Caco-2 (cell line): ENCODE data around the gene NAP1L4. TPM values are rescaled to one million over a fixed set of nuclear protein-coding genes. Genes with fewer than 3 reads are reported as not detected.

Experiments used
- BruUV-seq: library from RNA; stranded (reverse); fragments of 400-500 nt; replicated peaks from 2 replicates; lab custom pipeline; 2021; lab: Mats Ljungman, UMichigan
- CTCF ChIA-PET: fragments of 300-600 bp; sonication (Branson Sonifier 250); formaldehyde crosslinking; loops from one replicate; lab custom pipeline; 2022; ENCODE audit warnings: antibody characterized with exemption; lab: Charles Lee
- POLR2A ChIA-PET: fragments of 300-600 bp; sonication (Branson Sonifier 250); formaldehyde crosslinking; loops from one replicate; lab custom pipeline; 2022; ENCODE audit warnings: antibody characterized with exemption; lab: Charles Lee
- DNase-seq, 2 experiments: peaks; one replicate each; pipeline versions ENCODE4 v3.0.0 to v3.0.0-alpha.2; 2020 to 2022
- H3K27me3 ChIP-seq: replicated peaks from 2 replicates; pipeline ENCODE4 v1.6.0; 2011; ENCODE audit warnings: low read length; ENCODE audit not compliant: control insufficient read depth, insufficient read depth
- H3K36me3 ChIP-seq: 2 replicates; pipeline ENCODE4 v1.5.1; 2011; ENCODE audit warnings: low read length; ENCODE audit not compliant: control insufficient read depth, insufficient read depth
- H3K4me1 ChIP-seq: fragments of 250-450 bp; sonication (Bioruptor Pico); 2 replicates; pipeline ENCODE4 v1.5.1; 2020; ENCODE audit warnings: mild to moderate bottlenecking
- H3K4me3 ChIP-seq: 2 replicates; pipeline ENCODE4 v1.5.1; 2011; ENCODE audit warnings: low read depth, mild to moderate bottlenecking, control low read depth, low read length
- H3K9me3 ChIP-seq: fragments of 250-450 bp; sonication (Bioruptor Pico); 2 replicates; pipeline ENCODE4 v1.5.1; 2020; ENCODE audit warnings: mild to moderate bottlenecking, moderate library complexity
- H3K27ac Mint-ChIP-seq: one replicate; pipeline ENCODE4 v1.8.0; 2022; ENCODE audit warnings: mixed read lengths; ENCODE audit not compliant: unreplicated experiment
- H3K27me3 Mint-ChIP-seq: one replicate; pipeline ENCODE4 v1.8.0; 2022; ENCODE audit warnings: mixed read lengths; ENCODE audit not compliant: insufficient read depth, unreplicated experiment
- H3K36me3 Mint-ChIP-seq: one replicate; pipeline ENCODE4 v1.8.0; 2022; ENCODE audit warnings: mild to moderate bottlenecking, mixed read lengths; ENCODE audit not compliant: insufficient read depth, unreplicated experiment
- H3K4me1 Mint-ChIP-seq: one replicate; pipeline ENCODE4 v1.8.0; 2022; ENCODE audit warnings: low read depth, mixed read lengths; ENCODE audit not compliant: unreplicated experiment
- H3K4me3 Mint-ChIP-seq: one replicate; pipeline ENCODE4 v1.8.0; 2022; ENCODE audit warnings: mild to moderate bottlenecking, moderate library complexity, mixed read lengths; ENCODE audit not compliant: unreplicated experiment
- H3K9me3 Mint-ChIP-seq: one replicate; pipeline ENCODE4 v1.8.0; 2022; ENCODE audit warnings: mixed read lengths; ENCODE audit not compliant: unreplicated experiment
- CTCF ChIP-seq, 2 experiments: fragments of 200-600 bp in 1 of 2; IDR thresholded peaks; 1 replicate in 1 of 2; 2 replicates in 1 of 2; pipeline versions ENCODE4 v1.5.1 to v1.8.0; 2011 to 2022; ENCODE audit warnings: antibody characterized with exemption in 1 of 2, control low read depth in 1 of 2, inconsistent platforms in 1 of 2, low read depth in 1 of 2, low read length in 1 of 2, mild to moderate bottlenecking in 1 of 2, moderate library complexity in 1 of 2; ENCODE audit not compliant: insufficient read depth in 1 of 2, severe bottlenecking in 1 of 2, unreplicated experiment in 1 of 2
- intact Hi-C: fragments of 100-400 bp; cut with micrococcal nuclease; formaldehyde crosslinking; loops from one replicate; pipeline ENCODE4 v1.10.0; 2022; ENCODE audit not compliant: unreplicated experiment
- total RNA-seq: library from RNA; stranded (reverse); gene quantifications from 2 replicates; pipeline ENCODE4 v1.2.3, GENCODE V29; 2022

Gene NAP1L4
- total RNA-seq, 1 experiment from 2014 or later: 215 TPM

GRCh38 chr11:2924821-2925675 is 67.1 kb downstream of the NAP1L4 start:
- Histone ChIP-seq H3K9me3 (no peaks in the 10 kb centered on the region), H3K4me1 (peaks cover 12% of the 10 kb centered on the region), H3K4me3 (no peak overlapping the region), H3K27me3 (0 out of 2 replicates have a peak, but pooled peaks cover 2% of the 10 kb centered on the region), H3K36me3 (no peaks in the 10 kb centered on the region)
- no peaks in the 10 kb centered on the region for H3K9me3 Mint-ChIP-seq
- ChIA-PET POLR2A (no interaction called here), CTCF (interaction anchor here (0.6 to 0.7 kb wide), 3 partner anchors 23 to 1179 kb away, joined by 3 to 6 read pairs (median 5); a partner anchor contains a TSS)
- peaks cover 26% of the 10 kb centered on the region for H3K36me3 Mint-ChIP-seq
- H3K4me1 Mint-ChIP-seq: no peaks in the 10 kb centered on the region
- H3K4me3 Mint-ChIP-seq: no peak overlapping the region
- BruUV-seq: no TSS peak
- no peak overlapping the region for H3K27ac Mint-ChIP-seq
- no peaks in the 10 kb centered on the region for H3K27me3 Mint-ChIP-seq
- no peak for DNase-seq
- no peak for TF ChIP-seq CTCF (IDR thresholded peaks at IDR 0.05; ENCODE audit: insufficient read depth in 1 of 2, low read depth in 1 of 2, low read length in 1 of 2, severe bottlenecking in 1 of 2, unreplicated experiment in 1 of 2)
- intact Hi-C loops: no loop called here

- Histone ChIP-seq H3K27me3 (0 out of 2 replicates have a peak, but pooled peaks cover 2% of the 10 kb centered on the region), H3K4me1 (peaks cover 7% of the 10 kb centered on the region; the same call in 1 of the 2 replicates), H3K9me3 (no peaks in the 10 kb centered on the region), H3K36me3 (no peaks in the 10 kb centered on the region), H3K4me3 (no peak overlapping the region)
- H3K27ac Mint-ChIP-seq: no peak overlapping the region
- H3K9me3 Mint-ChIP-seq: no peaks in the 10 kb centered on the region
- DNase-seq: no peak
- no peak overlapping the region for H3K4me3 Mint-ChIP-seq
- no peaks in the 10 kb centered on the region for H3K27me3 Mint-ChIP-seq
- H3K36me3 Mint-ChIP-seq: peaks cover 22% of the 10 kb centered on the region
- POLR2A ChIA-PET: no interaction called here
- no peak for TF ChIP-seq CTCF (IDR thresholded peaks at IDR 0.05; ENCODE audit: insufficient read depth in 1 of 2, low read depth in 1 of 2, low read length in 1 of 2, severe bottlenecking in 1 of 2, unreplicated experiment in 1 of 2)
- intact Hi-C loops: no loop called here
- BruUV-seq: no TSS peak
- CTCF ChIA-PET: interaction anchor here (0.6 kb wide), 1 partner anchor 22 kb away, joined by 5 read pairs; a partner anchor contains a TSS
- no peaks in the 10 kb centered on the region for H3K4me1 Mint-ChIP-seq
These were observed 67.7 kb downstream of the NAP1L4 start for GRCh38 chr11:2924381-2924780.

DNA sequence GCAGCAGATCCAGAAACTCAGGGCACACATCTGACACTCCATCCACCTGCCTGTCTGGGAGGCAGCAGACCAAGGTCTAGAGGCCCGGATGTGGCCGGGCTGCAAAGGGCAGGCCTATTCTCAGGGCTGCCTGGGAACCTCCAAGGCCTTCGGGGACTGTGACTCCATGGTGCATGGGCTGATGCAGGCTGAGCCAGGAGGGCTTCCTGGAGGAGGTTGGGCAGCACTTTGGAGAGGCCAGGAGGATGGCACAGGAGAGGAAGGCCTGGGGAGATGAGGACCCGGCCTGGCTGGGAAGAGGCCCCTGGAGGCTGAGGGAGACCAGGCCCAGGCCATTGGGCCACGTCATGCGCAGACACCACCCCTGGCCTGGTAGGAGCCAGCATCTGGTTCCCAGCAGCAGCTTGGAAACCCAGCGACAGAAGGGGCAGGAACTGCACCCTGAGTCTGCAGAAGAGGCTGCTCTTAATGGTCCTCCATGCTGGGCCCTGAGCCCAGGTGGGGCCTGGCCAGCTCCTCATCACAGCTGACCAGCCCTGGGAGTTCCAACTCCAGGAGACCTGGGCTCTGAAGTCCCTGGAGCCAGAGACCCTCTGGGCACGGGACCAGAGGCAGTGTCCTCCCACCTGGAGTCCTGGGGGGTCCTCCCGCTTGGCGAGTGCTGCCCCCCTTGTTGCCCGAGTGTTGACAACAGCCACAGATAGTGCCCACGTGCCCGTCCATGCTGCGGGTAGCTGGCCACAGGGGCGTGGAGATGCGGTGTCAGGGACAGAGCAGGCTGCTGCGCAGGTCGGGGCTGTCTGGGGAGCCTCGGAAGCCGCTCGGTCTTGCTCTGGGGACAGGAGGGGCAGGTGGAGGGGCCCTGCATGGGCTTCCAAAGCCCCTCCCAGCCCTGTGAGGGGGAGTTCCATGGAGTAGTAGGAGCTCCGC is 68.4 kb downstream of the NAP1L4 start:
- no peaks in the 10 kb centered on the region for H3K27me3 Mint-ChIP-seq
- Histone ChIP-seq H3K4me3 (no peak overlapping the region), H3K36me3 (no peaks in the 10 kb centered on the region), H3K27me3 (0 out of 2 replicates have a peak, but pooled peaks cover 2% of the 10 kb centered on the region), H3K4me1 (peaks cover 7% of the 10 kb centered on the region; the same call in 1 of the 2 replicates), H3K9me3 (no peaks in the 10 kb centered on the region)
- no peak overlapping the region for H3K4me3 Mint-ChIP-seq
- intact Hi-C loops: no loop called here
- no peak for TF ChIP-seq CTCF (IDR thresholded peaks at IDR 0.05; ENCODE audit: insufficient read depth in 1 of 2, low read depth in 1 of 2, low read length in 1 of 2, severe bottlenecking in 1 of 2, unreplicated experiment in 1 of 2)
- H3K27ac Mint-ChIP-seq: no peak overlapping the region
- no peaks in the 10 kb centered on the region for H3K4me1 Mint-ChIP-seq
- no peak for DNase-seq
- CTCF ChIA-PET: interaction anchor here (0.6 kb wide), 1 partner anchor 22 kb away, joined by 5 read pairs; a partner anchor contains a TSS
- H3K36me3 Mint-ChIP-seq: peaks cover 23% of the 10 kb centered on the region
- POLR2A ChIA-PET: no interaction called here
- H3K9me3 Mint-ChIP-seq: no peaks in the 10 kb centered on the region
- no TSS peak for BruUV-seq
